Measurements from ENCODE around the gene GCK.

- TF ChIP-seq CTCF (IDR thresholded peaks at IDR 0.05; ENCODE audit: poor library complexity) (no peak), EZH2 (IDR thresholded peaks at IDR 0.05; ENCODE audit: borderline replicate concordance) (no peak), EZH2phosphoT487 (IDR thresholded peaks at IDR 0.05; ENCODE audit: low read depth, severe bottlenecking, unreplicated experiment) (no peak)
Observed at GRCh38 chr7:44116789-44117666, 72.2 kb downstream of the GCK start.
